ENCODE data around the gene IL6ST.
"Not testable (repeated sequence)": the region's sequence is repeated elsewhere in the genome, so short reads cannot be mapped to it uniquely, and the experiment has no call there.

The IL6ST gene

DNA sequence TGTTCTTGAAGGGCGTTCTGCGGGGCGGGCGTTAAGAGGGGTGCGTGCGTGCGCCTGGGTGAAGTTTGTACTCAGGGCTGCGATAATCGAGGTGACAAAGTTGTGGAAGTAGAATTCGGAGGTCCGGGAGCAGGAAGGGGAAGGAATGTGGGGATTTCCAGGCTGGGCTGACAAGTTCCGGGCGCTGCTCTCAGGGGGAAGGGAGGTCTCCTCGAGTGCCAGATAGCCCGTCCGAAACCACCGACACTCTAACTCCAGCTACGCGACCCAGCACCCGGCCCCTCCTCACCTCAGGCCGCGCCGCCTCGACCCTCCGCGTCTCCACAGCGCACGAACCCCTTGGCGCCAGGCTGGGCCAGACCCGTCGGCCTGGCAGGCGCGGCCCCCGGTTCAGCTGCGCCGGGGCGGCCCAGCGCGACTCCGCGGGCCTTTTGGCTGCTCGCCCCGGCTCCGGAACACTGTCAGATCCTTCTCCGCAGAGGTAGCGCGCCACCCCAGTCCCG lies at the start of gene IL6ST:
IL6ST (minus strand) TSS at position 469 of the 503 bp plus-strand sequence. CDS start 18,685 bp downstream, outside the sequence.
- no peak for FAIRE-seq

DNA sequence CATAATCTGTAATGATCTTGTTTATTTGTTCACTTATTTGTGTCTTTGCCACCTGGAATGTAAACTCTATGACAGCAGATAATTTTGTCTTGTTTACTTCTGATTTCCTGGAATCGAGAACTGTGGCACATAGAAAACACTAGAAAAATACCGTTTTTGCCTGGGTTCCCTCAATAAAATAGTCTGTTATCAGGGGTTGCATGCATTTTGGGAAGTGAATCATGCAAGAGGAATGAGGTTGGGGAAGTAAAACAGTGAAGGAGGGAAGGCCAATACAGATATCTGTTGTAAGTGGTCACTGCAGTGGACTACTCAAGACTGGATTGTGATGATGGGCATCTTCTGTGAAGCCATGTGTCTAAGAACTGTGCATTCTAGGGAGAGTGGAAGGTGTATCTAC lies 45.2 kb upstream of the IL6ST start:
- no peak for FAIRE-seq

DNA sequence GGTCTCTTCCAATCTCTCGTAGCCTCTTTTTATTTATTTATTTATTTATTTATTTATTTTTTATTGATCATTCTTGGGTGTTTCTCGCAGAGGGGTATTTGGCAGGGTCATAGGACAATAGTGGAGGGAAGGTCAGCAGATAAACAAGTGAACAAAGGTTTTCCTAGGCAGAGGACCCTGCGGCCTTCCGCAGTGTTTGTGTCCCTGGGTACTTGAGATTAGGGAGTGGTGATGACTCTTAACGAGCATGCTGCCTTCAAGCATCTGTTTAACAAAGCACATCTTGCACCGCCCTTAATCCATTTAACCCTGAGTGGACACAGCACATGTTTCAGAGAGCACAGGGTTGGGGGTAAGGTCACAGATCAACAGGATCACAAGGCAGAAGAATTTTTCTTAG lies 43.4 kb upstream of the IL6ST start:
- FAIRE-seq = not testable (repeated sequence)

DNA sequence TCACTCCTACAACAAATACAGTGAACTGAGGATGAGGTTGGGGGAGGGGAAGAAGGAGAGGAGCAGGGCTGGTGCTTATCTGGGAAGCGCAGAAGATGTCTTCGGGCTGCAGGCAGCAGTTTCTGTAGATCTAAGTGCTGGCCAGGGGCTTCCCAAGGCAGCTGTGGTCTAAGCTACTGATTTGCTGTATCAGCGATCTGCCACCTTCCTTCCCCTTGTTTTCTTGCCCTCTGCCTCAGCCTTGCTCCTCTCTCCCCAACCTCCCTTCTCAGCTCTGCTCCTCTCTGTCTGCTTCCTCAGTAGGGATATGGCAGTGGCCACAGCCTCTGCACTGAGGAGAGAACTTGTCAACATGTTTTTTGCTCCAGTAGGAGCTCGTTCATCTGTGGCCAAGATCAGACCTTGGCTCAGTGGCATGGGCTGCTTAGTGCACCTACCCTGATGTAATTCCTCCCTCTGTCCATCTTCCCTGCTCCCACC lies 42.8 kb upstream of the IL6ST start:
- no peak for FAIRE-seq

DNA sequence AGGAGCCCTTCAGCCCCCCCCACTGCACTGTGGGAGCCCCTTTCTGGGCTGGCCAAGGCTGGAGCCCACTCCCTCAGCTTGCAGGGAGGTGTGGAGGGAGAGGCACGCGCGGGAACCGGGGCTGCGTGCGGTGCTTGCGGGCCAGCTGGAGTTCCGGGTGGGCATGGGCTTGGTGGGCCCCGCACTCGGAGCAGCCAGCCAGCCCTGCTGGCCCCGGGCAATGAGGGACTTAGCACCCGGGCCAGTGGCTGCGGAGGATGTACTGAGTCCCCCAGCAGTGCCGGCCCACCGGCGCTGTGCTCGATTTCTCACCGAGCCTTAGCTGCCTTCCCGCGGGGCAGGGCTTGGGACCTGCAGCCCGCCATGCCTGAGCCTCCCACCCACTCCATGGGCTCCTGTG lies 40.6 kb upstream of the IL6ST start:
- not testable (repeated sequence) for FAIRE-seq

DNA sequence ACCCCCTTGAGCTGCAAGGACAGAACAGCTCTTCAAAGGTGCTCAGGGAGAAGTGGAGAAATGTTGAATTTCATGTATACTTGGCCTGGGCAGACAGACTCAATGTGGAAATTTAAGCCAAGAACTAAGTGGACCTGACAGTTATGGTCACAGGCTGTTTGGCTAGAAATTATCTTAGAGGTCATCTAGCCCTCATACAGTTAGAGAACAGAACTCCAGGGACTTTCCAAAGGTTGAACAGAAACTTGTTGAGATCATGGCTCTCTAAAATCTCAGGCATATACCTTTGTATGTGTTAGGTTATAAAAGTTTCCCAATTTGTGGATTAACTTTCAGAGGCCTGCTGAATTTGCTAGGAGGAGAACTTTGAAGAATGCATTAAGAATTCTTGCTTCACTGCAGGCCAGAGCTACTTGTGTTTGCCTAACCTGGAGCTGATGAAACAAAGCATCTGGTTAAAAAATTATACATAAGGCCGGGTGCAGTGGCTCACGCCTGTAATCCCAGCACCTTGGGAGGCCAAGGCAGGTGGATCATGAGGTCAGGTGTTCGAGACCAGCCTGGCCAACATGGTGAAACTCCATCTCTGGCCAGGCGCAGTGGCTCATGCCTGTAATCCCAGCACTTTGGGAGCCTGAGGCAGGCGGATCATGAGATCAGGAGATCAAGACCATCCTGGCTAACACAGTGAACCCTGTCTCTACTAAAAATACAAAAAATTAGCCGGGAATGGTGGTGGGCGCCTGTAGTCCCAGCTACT lies 35.3 kb upstream of the IL6ST start:
- not testable (repeated sequence) for FAIRE-seq

DNA sequence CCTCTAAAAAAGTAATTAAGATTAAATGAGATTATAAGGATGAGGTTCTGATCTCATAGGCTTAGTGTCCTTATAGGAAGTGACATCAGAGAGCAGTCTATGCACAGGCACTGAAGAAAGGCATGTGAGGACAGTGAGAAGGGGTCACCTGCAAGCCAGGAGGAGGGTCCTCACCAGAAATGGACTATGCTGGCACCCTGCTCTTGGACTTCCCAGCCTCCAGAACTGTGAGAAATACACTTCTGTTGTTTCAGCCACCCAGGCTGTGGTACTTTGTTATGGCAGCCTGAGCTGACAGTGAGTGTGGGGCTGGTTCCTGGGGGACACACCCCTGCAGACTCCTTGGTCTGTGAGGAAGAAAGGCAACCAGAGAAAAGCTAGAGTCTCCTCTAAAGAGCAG lies 34.7 kb upstream of the IL6ST start:
- FAIRE-seq = no peak

DNA sequence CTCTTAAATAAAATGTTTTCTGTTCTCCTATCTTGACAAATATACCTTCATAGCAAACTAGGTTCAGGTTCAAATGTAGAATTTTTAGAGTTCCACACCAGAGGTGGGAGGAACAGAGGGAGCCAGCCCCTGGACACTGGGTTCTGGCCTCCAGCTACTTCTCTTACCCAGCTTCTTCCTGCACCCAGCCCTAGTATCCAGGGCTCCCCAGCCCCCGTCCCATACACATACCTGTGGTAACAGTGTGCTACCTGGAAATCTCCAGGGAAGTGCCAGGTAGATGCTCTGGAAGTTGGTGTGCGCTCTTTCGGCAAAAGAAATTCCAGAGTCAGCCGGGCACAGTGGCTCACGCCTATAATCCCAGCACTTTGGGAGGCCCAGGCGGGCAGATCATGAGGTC lies 33.9 kb upstream of the IL6ST start:
- no peak for FAIRE-seq

DNA sequence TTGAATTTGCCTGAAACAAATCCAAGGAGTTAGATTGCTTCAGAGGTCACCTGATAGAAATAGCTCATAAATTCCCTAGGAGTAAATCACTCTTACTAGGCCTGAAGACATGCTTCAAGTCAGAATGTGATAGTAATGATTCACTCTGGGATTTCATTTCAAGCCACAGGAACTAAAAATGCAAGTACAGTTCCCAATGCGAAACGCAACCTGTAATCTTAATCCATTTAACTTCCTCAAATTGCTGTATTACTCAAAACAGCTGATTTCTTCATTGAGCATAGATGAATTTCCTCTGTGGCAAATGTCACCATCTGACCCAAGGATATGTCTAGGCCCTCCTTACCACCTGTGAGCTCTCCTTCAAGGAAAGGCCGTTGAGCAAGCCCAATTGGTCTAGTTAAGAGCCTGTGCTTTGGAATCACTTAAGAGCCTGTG lies 32.1 kb upstream of the IL6ST start:
- FAIRE-seq = no peak

DNA sequence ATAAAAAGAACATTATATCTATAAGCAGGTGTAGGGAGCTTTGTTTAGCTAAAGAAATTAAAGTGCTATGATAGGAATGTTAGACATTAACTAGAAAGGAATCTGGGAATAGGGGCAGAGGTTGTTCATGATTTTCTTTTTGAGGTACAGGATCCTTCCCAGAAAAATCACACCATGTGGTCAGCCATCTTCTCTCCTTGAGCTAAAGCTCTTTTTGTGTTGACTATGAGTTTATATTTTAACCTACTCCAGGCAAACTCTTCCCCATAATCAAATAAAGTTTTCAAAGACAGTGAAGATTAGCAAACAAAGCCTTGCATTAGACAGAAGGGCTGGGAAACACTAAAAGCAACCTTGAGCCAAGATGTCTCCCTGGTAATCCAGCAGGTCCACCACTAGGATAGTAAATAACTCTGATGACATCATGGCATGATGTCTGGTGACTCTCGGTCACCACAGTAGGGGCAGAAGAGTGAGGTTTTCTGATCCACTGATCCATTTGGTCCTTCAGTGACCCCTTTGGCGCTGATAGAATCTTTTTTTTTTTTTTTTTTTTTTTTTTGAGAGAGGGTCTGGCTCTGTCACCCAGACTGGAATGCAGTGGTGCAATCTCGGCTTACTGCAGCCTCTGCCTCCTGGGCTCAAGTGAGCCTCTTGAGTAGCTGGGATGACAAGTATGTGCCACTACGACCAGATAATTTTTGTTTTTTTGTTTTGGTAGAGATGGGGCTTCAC lies 30.6 kb upstream of the IL6ST start:
- FAIRE-seq = no peak

DNA sequence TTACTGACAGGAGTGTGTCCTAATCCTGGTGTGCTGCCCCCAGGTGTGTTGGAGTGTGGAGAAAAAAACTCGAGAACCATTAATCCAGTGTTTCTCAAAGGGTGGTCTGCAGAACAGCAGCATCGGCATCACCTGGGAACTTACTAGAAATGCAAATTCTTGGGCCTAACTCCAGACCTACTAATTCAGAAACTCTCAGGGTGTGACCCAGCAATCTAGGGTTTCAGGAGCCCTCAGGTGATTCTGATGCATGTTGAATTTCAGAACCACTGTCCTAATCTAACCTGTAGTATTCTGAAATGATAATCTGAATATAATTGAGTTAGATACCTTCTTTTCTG lies 30.0 kb upstream of the IL6ST start:
- FAIRE-seq = no peak

DNA sequence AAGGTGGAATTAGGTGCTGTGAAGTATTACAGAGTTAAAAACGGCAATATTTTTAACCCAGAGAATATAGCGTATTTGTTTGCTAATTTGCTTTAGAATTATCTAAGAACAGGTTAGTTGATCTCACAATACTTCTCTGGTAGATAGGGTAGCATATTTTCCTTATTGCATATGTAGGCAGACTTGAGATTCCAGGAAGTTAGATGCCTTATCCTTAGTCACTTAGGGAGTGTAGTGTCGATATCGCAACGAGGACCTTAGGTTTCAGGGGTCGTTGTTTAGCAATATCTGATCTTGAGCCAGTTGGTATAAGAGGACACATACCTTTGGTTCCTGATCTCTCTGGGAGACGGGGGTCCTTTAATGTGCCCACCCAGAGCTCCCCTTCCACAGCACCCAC lies 28.5 kb upstream of the IL6ST start:
- no peak for FAIRE-seq

DNA sequence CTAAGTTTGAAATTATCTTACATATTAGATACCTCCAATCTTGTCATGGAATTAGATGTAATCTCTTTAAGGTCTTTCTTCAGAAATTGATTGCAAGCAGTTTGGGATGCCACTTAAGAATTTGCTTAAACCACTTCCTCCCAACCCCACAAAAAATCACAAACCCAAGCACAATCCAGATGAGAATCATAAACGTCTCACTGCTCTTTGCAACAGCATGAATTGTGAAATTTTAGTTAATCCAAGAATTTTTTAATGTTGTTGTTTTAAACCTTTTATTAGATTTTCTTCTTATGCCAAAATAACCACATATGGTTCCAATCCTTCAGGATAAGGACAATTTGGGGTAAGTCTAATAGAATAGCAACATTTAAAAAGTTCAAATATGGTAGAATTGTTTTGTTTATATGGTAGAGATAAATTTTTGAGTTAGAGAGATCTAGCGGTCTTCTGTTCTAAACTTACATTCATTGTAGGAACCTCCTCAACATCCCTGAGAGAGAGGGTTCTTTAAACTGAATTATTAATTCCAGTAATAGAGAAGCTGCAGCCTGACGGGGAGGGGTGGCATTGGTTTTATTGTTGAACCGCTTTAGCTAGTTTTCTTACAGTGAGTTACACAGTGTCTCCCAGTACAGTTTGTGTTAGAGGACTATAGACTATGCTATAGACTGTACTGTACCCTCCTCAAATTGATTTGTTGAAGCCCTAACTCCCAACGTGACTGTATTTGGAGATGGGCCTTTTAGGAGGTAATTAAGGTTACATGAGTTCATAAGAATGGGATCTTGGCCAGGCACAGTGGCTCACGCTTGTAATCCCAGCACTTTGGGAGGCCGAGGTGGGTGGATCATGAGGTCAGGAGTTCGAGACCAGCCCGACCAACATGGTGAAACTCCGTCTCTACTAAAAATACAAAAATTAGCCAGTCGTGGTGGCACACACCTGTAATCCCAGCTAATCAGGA lies 24.8 kb upstream of the IL6ST start:
- FAIRE-seq = no peak

DNA sequence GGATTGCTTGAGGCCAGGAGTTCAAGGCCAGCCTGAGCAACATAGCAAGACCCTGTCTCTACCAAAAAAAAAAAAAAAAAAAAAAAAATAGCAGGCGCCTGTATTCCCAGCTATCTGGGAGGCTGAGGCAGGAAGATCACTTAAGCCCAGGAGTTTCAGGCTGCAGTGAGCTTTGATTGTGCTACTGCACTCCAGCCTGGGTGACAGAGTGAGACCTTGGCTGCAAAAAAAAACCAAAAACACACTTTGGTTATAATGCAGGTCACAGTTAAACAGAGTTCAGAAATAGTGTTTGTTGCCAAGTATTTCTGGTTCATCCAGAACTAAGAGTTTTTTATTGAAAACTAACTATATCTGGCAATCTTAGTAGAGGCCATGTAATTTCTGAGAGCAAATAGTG lies 24.1 kb upstream of the IL6ST start:
- FAIRE-seq = no peak

DNA sequence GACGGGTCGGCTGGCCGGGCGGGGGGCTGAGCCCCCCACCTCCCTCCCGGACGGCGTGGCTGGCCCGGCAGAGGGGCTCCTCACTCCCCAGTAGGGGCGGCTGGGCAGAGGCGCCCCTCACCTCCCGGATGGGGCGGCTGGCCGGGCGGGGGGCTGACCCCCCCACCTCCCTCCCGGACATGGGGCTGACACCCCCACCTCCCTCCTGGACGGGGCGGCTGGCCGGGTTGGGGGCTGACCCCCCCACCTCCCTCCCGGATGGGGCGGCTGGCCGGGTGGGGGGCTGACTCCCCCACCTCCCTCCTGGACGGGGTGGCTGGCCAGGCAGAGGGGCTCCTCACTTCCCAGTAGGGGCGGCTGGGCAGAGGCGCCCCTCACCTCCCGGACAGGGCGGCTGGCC lies 19.9 kb upstream of the IL6ST start:
- not testable (repeated sequence) for FAIRE-seq

DNA sequence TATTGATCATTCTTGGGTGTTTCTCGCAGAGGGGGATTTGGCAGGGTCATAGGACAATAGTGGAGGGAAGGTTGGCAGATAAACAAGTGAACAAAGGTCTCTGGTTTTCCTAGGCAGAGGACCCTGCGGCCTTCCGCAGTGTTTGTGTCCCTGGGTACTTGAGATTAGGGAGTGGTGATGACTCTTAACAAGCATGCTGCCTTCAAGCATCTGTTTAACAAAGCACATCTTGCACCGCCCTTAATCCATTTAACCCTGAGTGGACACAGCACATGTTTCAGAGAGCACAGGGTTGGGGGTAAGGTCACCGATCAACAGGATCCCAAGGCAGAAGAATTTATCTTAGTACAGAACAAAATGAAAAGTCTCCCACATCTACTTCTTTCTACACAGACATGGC lies 19.2 kb upstream of the IL6ST start:
- FAIRE-seq = not testable (repeated sequence)

DNA sequence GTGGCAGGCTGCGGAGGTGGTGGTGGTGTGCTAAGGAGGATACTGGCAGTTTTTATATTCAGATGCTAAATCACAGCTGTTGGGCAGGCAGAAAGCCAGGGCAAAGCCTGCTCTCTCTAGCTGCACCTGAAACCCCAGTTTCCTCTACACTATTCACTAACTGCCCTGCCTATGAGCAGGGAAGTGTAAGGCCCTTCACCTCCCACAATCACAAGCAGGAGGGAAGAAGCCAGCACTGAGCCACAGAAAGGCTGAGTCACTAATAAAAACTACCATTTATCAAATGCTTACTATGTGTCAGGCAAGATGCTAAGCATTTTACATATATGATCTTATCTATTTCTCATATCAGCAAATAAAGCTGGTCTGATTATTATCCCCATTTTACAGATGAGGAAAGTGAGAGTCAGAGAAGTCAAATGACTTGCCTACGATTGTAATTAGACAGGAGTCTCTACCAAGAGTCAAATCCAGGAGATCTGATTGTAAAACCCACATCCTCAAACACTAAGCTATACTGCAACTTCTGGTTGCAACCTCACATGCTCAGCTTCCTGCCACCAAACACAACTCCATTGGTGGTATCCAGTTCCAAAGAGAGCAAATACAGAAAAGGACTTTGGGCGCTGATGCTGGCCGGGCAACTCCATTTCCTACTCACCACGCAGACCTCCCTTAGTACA lies 17.7 kb upstream of the IL6ST start:
- no peak for FAIRE-seq

DNA sequence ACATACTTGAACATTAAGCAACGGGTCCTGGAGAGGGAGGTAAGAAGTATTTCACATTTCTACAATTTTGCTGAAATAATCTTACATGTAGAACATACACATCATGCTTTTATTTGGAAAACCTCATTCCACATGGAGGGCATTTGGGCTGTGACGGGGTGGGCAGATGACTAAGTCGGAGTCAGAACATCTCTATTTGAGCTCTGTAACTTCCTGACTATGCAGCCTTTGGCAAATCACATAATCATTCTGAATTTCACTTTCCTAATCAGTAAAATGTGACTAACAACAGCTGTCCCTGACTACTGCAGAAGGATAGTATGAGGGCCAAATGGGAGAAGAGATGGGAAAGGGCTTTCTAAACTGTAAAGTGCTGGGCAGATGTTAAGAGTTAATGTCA lies 17.1 kb upstream of the IL6ST start:
- no peak for FAIRE-seq

DNA sequence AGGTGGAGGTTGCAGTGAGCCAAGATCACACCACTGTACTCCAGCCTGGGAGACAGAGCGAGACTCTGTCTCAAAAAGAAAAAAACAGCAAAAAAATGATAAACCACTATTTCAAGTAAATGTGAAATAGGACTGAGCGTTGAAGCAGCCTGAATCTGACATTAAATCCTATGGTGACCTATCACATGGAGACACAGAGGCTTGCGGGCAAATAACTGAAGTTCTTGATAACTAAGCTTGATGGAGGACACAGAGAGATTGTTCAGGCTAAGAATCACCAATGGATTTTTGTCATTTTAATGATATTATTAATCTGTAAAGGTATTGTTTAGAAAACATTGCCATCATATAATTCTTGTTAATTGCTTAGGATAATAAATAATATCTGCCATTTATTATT lies 15.7 kb upstream of the IL6ST start:
- FAIRE-seq = no peak

DNA sequence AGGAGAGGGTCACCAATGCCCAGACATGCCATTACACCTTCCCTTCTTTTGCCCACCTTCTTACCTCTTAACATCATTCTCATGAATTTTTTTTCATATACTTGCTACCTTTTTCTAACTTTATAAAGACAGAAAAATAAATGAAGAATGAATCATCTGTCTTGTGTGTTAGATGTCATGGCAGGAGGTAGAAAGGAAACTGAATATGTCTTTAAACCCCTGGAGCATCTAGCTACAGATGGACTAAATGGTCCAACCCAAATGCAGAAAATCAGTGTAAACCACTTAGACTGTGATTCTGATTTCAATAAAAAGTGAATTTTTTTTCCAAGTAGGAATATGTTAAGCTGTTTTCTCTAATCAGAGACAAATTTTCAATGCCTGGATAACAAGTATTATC lies 11.8 kb upstream of the IL6ST start:
- FAIRE-seq = no peak

DNA sequence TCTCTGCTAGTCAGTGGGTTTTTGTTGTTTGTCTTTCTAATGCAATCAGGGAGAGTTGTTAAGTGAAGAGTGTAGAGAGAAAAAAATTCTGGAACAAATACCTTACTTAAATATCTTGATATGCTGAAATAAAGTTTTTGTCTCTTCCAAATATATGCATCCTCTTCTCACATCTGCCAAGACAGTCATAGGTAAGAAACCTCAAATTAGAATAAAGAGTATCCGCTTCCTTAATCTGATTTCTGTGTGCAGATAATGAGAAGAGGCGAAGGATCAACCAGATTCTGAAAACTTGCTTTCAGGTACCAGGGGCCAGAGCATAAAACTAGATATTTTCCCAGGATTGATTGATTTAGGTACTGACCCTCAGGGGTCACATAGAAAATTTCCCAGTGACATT lies 11.3 kb upstream of the IL6ST start:
- no peak for FAIRE-seq

DNA sequence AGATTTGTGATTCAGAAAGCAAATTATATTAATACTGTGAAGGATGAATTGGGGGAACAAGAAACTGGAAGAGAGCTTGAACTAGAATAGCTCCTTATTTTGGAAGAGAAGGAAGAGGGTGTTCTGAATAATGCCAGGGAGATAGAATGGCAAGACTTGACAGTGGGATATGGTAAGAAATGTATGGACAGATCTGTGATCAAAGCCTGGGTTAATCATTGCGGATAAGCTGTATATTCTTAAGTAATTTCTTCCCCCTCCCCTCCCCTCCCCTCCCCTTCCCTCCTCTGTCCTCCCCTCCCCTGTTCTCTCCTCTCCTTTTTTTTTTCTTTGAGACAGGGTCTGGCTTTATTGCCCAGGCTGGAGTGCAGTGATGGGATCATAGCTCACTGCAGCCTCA lies 10.1 kb upstream of the IL6ST start:
- FAIRE-seq = no peak
